CD4-positive, CD25-positive, alpha-beta regulatory T cell (primary cell): ENCODE data around the gene IRS2. TPM values are rescaled to one million over a fixed set of nuclear protein-coding genes. Genes with fewer than 3 reads are reported as not detected.
"Not testable (repeated sequence)": the region's sequence is repeated elsewhere in the genome, so short reads cannot be mapped to it uniquely, and the experiment has no call there.

Experiments
- ATAC-seq, 2 donors: fragments of 150-1000 bp; cut with Tn5 transposase; one replicate each; pipeline ENCODE4 v1.10.0; 2021; ENCODE audit warnings: low read depth in 2 of 2, moderate number of reproducible peaks in 2 of 2, moderate library complexity in 1 of 2
- DNase-seq, 3 donors: peaks; one replicate each; pipeline versions ENCODE4 v3.0.0 to v3.0.0-alpha.2; 2012 to 2022; ENCODE audit warnings: mixed read lengths in 1 of 3
- H3K27ac ChIP-seq: one replicate; pipeline ENCODE4 v1.7.0; 2013; ENCODE audit warnings: mild to moderate bottlenecking, low read length; ENCODE audit not compliant: insufficient read depth, poor library complexity, severe bottlenecking
- H3K27me3 ChIP-seq: one replicate; pipeline ENCODE4 v1.7.0; 2013; ENCODE audit warnings: low read length; ENCODE audit not compliant: control insufficient read depth, insufficient read depth
- H3K36me3 ChIP-seq: one replicate; pipeline ENCODE4 v1.7.0; 2013; ENCODE audit warnings: mild to moderate bottlenecking, low read length, moderate library complexity; ENCODE audit not compliant: control insufficient read depth, insufficient read depth
- H3K4me1 ChIP-seq: 2 replicates; pipeline ENCODE4 v1.7.0; 2013; ENCODE audit warnings: mild to moderate bottlenecking, low read length; ENCODE audit not compliant: insufficient read depth, control insufficient read depth, poor library complexity, severe bottlenecking
- H3K4me3 ChIP-seq: one replicate; pipeline ENCODE4 v1.7.0; 2013; ENCODE audit warnings: low read depth, mild to moderate bottlenecking, low read length, moderate library complexity
- H3K9me3 ChIP-seq, 2 experiments: 1 replicate in 1 of 2; 2 replicates in 1 of 2; pipeline ENCODE4 v1.7.0; 2013; ENCODE audit warnings: low read length in 2 of 2, mild to moderate bottlenecking in 1 of 2, moderate library complexity in 1 of 2; ENCODE audit not compliant: control insufficient read depth in 2 of 2
- H3K27ac Mint-ChIP-seq, 3 donors: one replicate each; pipeline ENCODE4 v1.8.0; 2020 to 2022; ENCODE audit warnings: mild to moderate bottlenecking in 3 of 3, mixed read lengths in 3 of 3, moderate library complexity in 2 of 3
- H3K27me3 Mint-ChIP-seq: one replicate; pipeline ENCODE4 v1.8.0; 2022; ENCODE audit warnings: mild to moderate bottlenecking, mixed read lengths
- H3K36me3 Mint-ChIP-seq: one replicate; pipeline ENCODE4 v1.8.0; 2020; ENCODE audit warnings: mixed read lengths
- H3K4me1 Mint-ChIP-seq, 4 donors: one replicate each; pipeline ENCODE4 v1.8.0; 2020 to 2022; ENCODE audit warnings: mixed read lengths in 4 of 4, mild to moderate bottlenecking in 1 of 4
- H3K4me3 Mint-ChIP-seq, 4 donors: one replicate each; pipeline ENCODE4 v1.8.0; 2020 to 2022; ENCODE audit warnings: mild to moderate bottlenecking in 4 of 4, mixed read lengths in 4 of 4, moderate library complexity in 3 of 4
- H3K9me3 Mint-ChIP-seq, 7 donors: one replicate each; pipeline ENCODE4 v1.8.0; 2020 to 2022; ENCODE audit warnings: mixed read lengths in 7 of 7, mild to moderate bottlenecking in 3 of 7, moderate library complexity in 2 of 7
- polyA plus RNA-seq, 4 donors: library from polyadenylated mRNA; unstranded; fragments of 300-500 nt; fragmentation: Illumina TruSeq; gene quantifications; one replicate each; pipeline ENCODE4 v1.2.3, GENCODE V29; 2021
- total RNA-seq: library from RNA; stranded (reverse); gene quantifications from one replicate; pipeline ENCODE4 v1.2.3, GENCODE V29; 2022

IRS2 gene
- total and polyA plus RNA-seq, 5 donors from 2014 or later, result 1.9 to 86.7 (median 2.7) TPM

- Histone ChIP-seq H3K9me3 (no peaks in the 10 kb centered on the region), H3K27ac (no peak overlapping the region), H3K27me3 (no peaks in the 10 kb centered on the region), H3K4me3 (no peak overlapping the region), H3K4me1 (no peaks in the 10 kb centered on the region), H3K36me3 (no peaks in the 10 kb centered on the region)
- no peak overlapping the region for H3K4me3 Mint-ChIP-seq
- no peak for DNase-seq
- H3K4me1 Mint-ChIP-seq, result peaks cover 0 to 3% (median 0%) of the 10 kb centered on the region in 4 donors
- H3K27me3 Mint-ChIP-seq, result peaks cover 8% of the 10 kb centered on the region
- H3K27ac Mint-ChIP-seq, result no peak overlapping the region
- peaks cover 0 to 2% (median 0%) of the 10 kb centered on the region in 7 donors for H3K9me3 Mint-ChIP-seq
- no peak for ATAC-seq
- no peaks in the 10 kb centered on the region for H3K36me3 Mint-ChIP-seq
These were observed 52.8 kb downstream of the IRS2 start for GRCh38 chr13:109733550-109733949.

GRCh38 chr13:109732470-109733170 lies 53.8 kb downstream of the IRS2 start:
- H3K4me1 ChIP-seq, H3K9me3 ChIP-seq, ATAC-seq, H3K27me3 ChIP-seq, H3K27ac ChIP-seq, H3K4me1 Mint-ChIP-seq, H3K4me3 Mint-ChIP-seq, H3K9me3 Mint-ChIP-seq, H3K27ac Mint-ChIP-seq, H3K4me3 ChIP-seq, H3K36me3 ChIP-seq, H3K36me3 Mint-ChIP-seq, H3K27me3 Mint-ChIP-seq, DNase-seq: not testable (repeated sequence)

GRCh38 chr13:109730812-109731335 lies 55.5 kb downstream of the IRS2 start:
- Mint-ChIP-seq H3K4me3 (no peak overlapping the region), H3K4me1 (peaks cover 0 to 3% (median 0%) of the 10 kb centered on the region in 4 donors), H3K27me3 (peaks cover 8% of the 10 kb centered on the region), H3K36me3 (no peaks in the 10 kb centered on the region), H3K9me3 (peaks cover 0 to 1% (median 0%) of the 10 kb centered on the region in 7 donors), H3K27ac (no peak overlapping the region)
- no peak for DNase-seq
- no peak for ATAC-seq
- H3K27ac ChIP-seq, result no peak overlapping the region
- H3K4me1 ChIP-seq, result no peaks in the 10 kb centered on the region
- no peak overlapping the region for H3K4me3 ChIP-seq
- H3K27me3 ChIP-seq, result no peaks in the 10 kb centered on the region
- H3K36me3 ChIP-seq, result no peaks in the 10 kb centered on the region
- H3K9me3 ChIP-seq, result no peaks in the 10 kb centered on the region

- no peak for DNase-seq
- H3K4me3 ChIP-seq, result no peak overlapping the region
- H3K4me1 ChIP-seq, result no peaks in the 10 kb centered on the region
- H3K9me3 ChIP-seq, result no peaks in the 10 kb centered on the region
- no peaks in the 10 kb centered on the region for H3K36me3 ChIP-seq
- H3K4me3 Mint-ChIP-seq, result no peak overlapping the region
- H3K4me1 Mint-ChIP-seq, result peaks cover 0 to 3% (median 0%) of the 10 kb centered on the region in 4 donors
- H3K27me3 ChIP-seq, result no peaks in the 10 kb centered on the region
- no peak for ATAC-seq
- H3K27ac Mint-ChIP-seq, result peak overlapping the region in 1 of 3 donors; percentile 50
- peaks cover 0 to 1% (median 0%) of the 10 kb centered on the region in 7 donors for H3K9me3 Mint-ChIP-seq
- no peak overlapping the region for H3K27ac ChIP-seq
- peaks cover 8% of the 10 kb centered on the region for H3K27me3 Mint-ChIP-seq
- H3K36me3 Mint-ChIP-seq, result no peaks in the 10 kb centered on the region
These were observed 57.3 kb downstream of the IRS2 start for GRCh38 chr13:109728791-109729731.

GRCh38 chr13:109728061-109728460 lies 58.3 kb downstream of the IRS2 start:
- Histone ChIP-seq H3K27ac (no peak overlapping the region), H3K36me3 (no peaks in the 10 kb centered on the region), H3K4me3 (no peak overlapping the region), H3K9me3 (no peaks in the 10 kb centered on the region), H3K4me1 (no peaks in the 10 kb centered on the region), H3K27me3 (no peaks in the 10 kb centered on the region)
- Mint-ChIP-seq H3K27me3 (peaks cover 8% of the 10 kb centered on the region), H3K4me3 (no peak overlapping the region), H3K36me3 (no peaks in the 10 kb centered on the region), H3K9me3 (peaks cover 0 to 1% (median 0%) of the 10 kb centered on the region in 7 donors), H3K4me1 (peaks cover 0 to 3% (median 0%) of the 10 kb centered on the region in 4 donors), H3K27ac (no peak overlapping the region)
- DNase-seq, result no peak
- ATAC-seq, result no peak

GRCh38 chr13:109727251-109727650 lies 59.1 kb downstream of the IRS2 start:
- no peaks in the 10 kb centered on the region for H3K4me1 ChIP-seq
- no peak overlapping the region for H3K27ac ChIP-seq
- DNase-seq (no peak), ATAC-seq (no peak)
- Mint-ChIP-seq H3K9me3 (peaks cover 0 to 1% (median 0%) of the 10 kb centered on the region in 7 donors), H3K4me1 (peaks cover 0 to 3% (median 0%) of the 10 kb centered on the region in 4 donors), H3K27ac (no peak overlapping the region), H3K36me3 (no peaks in the 10 kb centered on the region), H3K4me3 (no peak overlapping the region), H3K27me3 (peaks cover 8% of the 10 kb centered on the region)
- H3K27me3 ChIP-seq, result no peaks in the 10 kb centered on the region
- H3K4me3 ChIP-seq, result no peak overlapping the region
- no peaks in the 10 kb centered on the region for H3K36me3 ChIP-seq
- H3K9me3 ChIP-seq, result no peaks in the 10 kb centered on the region

- Mint-ChIP-seq H3K4me1 (no peaks in the 10 kb centered on the region), H3K36me3 (no peaks in the 10 kb centered on the region), H3K27ac (no peak overlapping the region), H3K9me3 (peaks cover 0 to 1% (median 0%) of the 10 kb centered on the region in 7 donors), H3K27me3 (peaks cover 12% of the 10 kb centered on the region), H3K4me3 (no peak overlapping the region)
- no peak overlapping the region for H3K27ac ChIP-seq
- H3K4me1 ChIP-seq, result no peaks in the 10 kb centered on the region
- ATAC-seq, result no peak
- H3K36me3 ChIP-seq, result no peaks in the 10 kb centered on the region
- no peaks in the 10 kb centered on the region for H3K9me3 ChIP-seq
- H3K27me3 ChIP-seq, result no peaks in the 10 kb centered on the region
- no peak for DNase-seq
- no peak overlapping the region for H3K4me3 ChIP-seq
These were observed 60.3 kb downstream of the IRS2 start for GRCh38 chr13:109725995-109726637.
